Esophagus muscularis mucosa (tissue), 4 donors: Measurements from ENCODE around the gene PRPF4. TPM values are rescaled to one million over a fixed set of nuclear protein-coding genes. Genes with fewer than 3 reads are reported as not detected.

ENCODE experiments used
- DNase-seq: peaks from one replicate; pipeline ENCODE4 v3.0.0-alpha.2; 2017; ENCODE audit errors: extremely low spot score
- H3K27ac ChIP-seq, 4 donors: fragments of 200-600 bp; sonication (generic); replicated peaks in 1 of 4; 1 replicate in 3 of 4; 2 replicates in 1 of 4; pipeline ENCODE4 v1.5.1; 2016 to 2019; ENCODE audit warnings: mild to moderate bottlenecking in 1 of 4
- H3K27me3 ChIP-seq, 4 donors: fragments of 200-600 bp; sonication (generic); one replicate each; pipeline versions ENCODE4 v1.5.1 to v1.6.0; 2016 to 2019
- H3K36me3 ChIP-seq, 4 donors: fragments of 200-600 bp; sonication (generic); one replicate each; pipeline ENCODE4 v1.5.1; 2016 to 2019
- H3K4me1 ChIP-seq, 4 donors: fragments of 200-600 bp; sonication (generic); one replicate each; pipeline ENCODE4 v1.5.1; 2016 to 2019
- H3K4me3 ChIP-seq, 4 donors: fragments of 200-600 bp; sonication (generic); 1 replicate in 2 of 4; 2 replicates in 2 of 4; pipeline ENCODE4 v1.5.1; 2016 to 2019; ENCODE audit warnings: mild to moderate bottlenecking in 4 of 4, moderate library complexity in 1 of 4
- H3K9me3 ChIP-seq, 4 donors: fragments of 200-600 bp; sonication (generic); 1 replicate in 3 of 4; 2 replicates in 1 of 4; pipeline ENCODE4 v1.5.1; 2016 to 2019
- CTCF ChIP-seq, 3 experiments: fragments of 200-600 bp in 2 of 3; fragments of 450-650 bp in 1 of 3; sonication (generic) in 2 of 3; IDR thresholded peaks; one replicate each; pipeline ENCODE4 v1.5.1; 2017 to 2019; ENCODE audit warnings: antibody characterized with exemption in 3 of 3, mild to moderate bottlenecking in 2 of 3, moderate library complexity in 1 of 3
- EP300 ChIP-seq: sonication (generic); formaldehyde crosslinking; IDR thresholded peaks from one replicate; pipeline ENCODE4 v1.6.1; 2017; ENCODE audit warnings: antibody characterized with exemption
- POLR2A ChIP-seq: fragments of 450-650 bp; IDR thresholded peaks from one replicate; pipeline ENCODE4 v1.6.1; 2017; ENCODE audit warnings: antibody characterized with exemption, moderate library complexity, mild to moderate bottlenecking, low read depth
- POLR2AphosphoS5 ChIP-seq, 2 donors: sonication (generic); formaldehyde crosslinking; IDR thresholded peaks; one replicate each; pipeline ENCODE4 v1.6.1; 2017; ENCODE audit warnings: antibody characterized with exemption in 2 of 2
- WGBS: methylation state at CpG from one replicate; pipeline ENCODE4 v1.1.5; 2018; 5-methylcytosine and 5-hydroxymethylcytosine counted together
- intact Hi-C: fragments of 100-400 bp; cut with DNase I; formaldehyde crosslinking; loops from one replicate; pipeline ENCODE4 v1.15.1; 2023
- total RNA-seq, 4 donors: library from RNA; depleted of rRNA; stranded (reverse); fragments of >200 nt; gene quantifications; one replicate each; pipeline versions ENCODE4 v1.1.0 to v1.2.1, GENCODE V29; 2016

Gene PRPF4
- total RNA-seq, 4 donors from 2014 or later, result 12.0 to 18.1 (median 16.3) TPM

- DNase-seq, result no peak
- Histone ChIP-seq H3K27me3 (no peaks in the 10 kb centered on the region), H3K4me1 (no peaks in the 10 kb centered on the region), H3K36me3 (peaks cover 0 to 28% (median 6%) of the 10 kb centered on the region in 4 donors), H3K9me3 (no peaks in the 10 kb centered on the region), H3K27ac (no peak overlapping the region), H3K4me3 (no peak overlapping the region)
- no peak for TF ChIP-seq POLR2AphosphoS5 (IDR thresholded peaks at IDR 0.05)
- no peak for TF ChIP-seq EP300
- no peak for TF ChIP-seq CTCF (IDR thresholded peaks at IDR 0.05)
- TF ChIP-seq POLR2A, result no peak
- WGBS, result 70% methylated on average over 4 of the region's 4 CpGs
- intact Hi-C loops, result no loop called here
Measured at GRCh38 chr9:113331780-113332179, 56.3 kb downstream of the PRPF4 start.

GRCh38 chr9:113337714-113338113 lies 62.3 kb downstream of the PRPF4 start:
- H3K36me3 ChIP-seq, result no peaks in the 10 kb centered on the region
- DNase-seq, result no peak
- H3K27me3 ChIP-seq, result no peaks in the 10 kb centered on the region
- peaks cover 8 to 18% (median 15%) of the 10 kb centered on the region in 4 donors for H3K4me1 ChIP-seq
- WGBS, result 81% methylated on average over 2 of the region's 2 CpGs
- intact Hi-C loops, result no loop called here
- H3K9me3 ChIP-seq, result no peaks in the 10 kb centered on the region
- no peak for TF ChIP-seq CTCF (IDR thresholded peaks at IDR 0.05)
- TF ChIP-seq POLR2AphosphoS5 (IDR thresholded peaks at IDR 0.05), result no peak
- no peak for TF ChIP-seq EP300
- TF ChIP-seq POLR2A, result no peak
- no peak overlapping the region for H3K27ac ChIP-seq
- H3K4me3 ChIP-seq, result no peak overlapping the region

- intact Hi-C loops, result loop anchor here (2.0 to 10.0 kb wide), 3 partner anchors 37 to 65 kb away; partner anchors contain the start of genes ALAD, CDC26, HDHD3 and PRPF4
- Histone ChIP-seq H3K27ac (peak within 1 kb of the TSS; percentile 76 to 88 (median 86)), H3K9me3 (no peaks in the 10 kb centered on the region), H3K4me1 (peaks cover 19 to 31% (median 30%) of the 10 kb centered on the region in 4 donors), H3K27me3 (no peaks in the 10 kb centered on the region), H3K36me3 (no peaks in the 10 kb centered on the region), H3K4me3 (peak within 1 kb of the TSS; percentile 71 to 75 (median 73))
- no peak for TF ChIP-seq CTCF (IDR thresholded peaks at IDR 0.05)
- peak; percentile 82 to 90 for TF ChIP-seq POLR2AphosphoS5 (IDR thresholded peaks at IDR 0.05)
- DNase-seq, result peak; percentile 95
- 1% methylated on average over 23 of the region's 46 CpGs for whole genome bisulfite sequencing
Measured at GRCh38 chr9:113340011-113340699, 64.7 kb downstream of the PRPF4 start, which contains the start of gene WDR31. WDR31 (minus strand) TSS chr9:113340275; CDS start chr9:113332022, 8,253 bp downstream.

GRCh38 chr9:113341712-113342410 lies 66.4 kb downstream of the PRPF4 start:
- peaks cover 19 to 31% (median 30%) of the 10 kb centered on the region in 4 donors for H3K4me1 ChIP-seq
- TF ChIP-seq POLR2AphosphoS5 (IDR thresholded peaks at IDR 0.05) (no peak), CTCF (IDR thresholded peaks at IDR 0.05) (no peak), EP300 (no peak), POLR2A (no peak)
- H3K27me3 ChIP-seq, result no peaks in the 10 kb centered on the region
- no peak for DNase-seq
- 67% methylated on average over 9 of the region's 9 CpGs for WGBS
- H3K36me3 ChIP-seq, result no peaks in the 10 kb centered on the region
- H3K9me3 ChIP-seq, result no peaks in the 10 kb centered on the region
- intact Hi-C loops, result loop anchor here (2.0 to 10.0 kb wide), 3 partner anchors 35 to 67 kb away; partner anchors contain the start of genes ALAD, CDC26, HDHD3 and PRPF4
- no peak overlapping the region for H3K27ac ChIP-seq
- no peak overlapping the region for H3K4me3 ChIP-seq

Other genes starting within 250 kb of the PRPF4 start
- gene ZFP37, start 218.9 kb upstream of the PRPF4 start, total RNA-seq, result 1 to 10 TPM; 2.1 to 3.2 (median 2.4) TPM
- 10 to 100 TPM; 11.6 to 19.4 (median 15.8) TPM for gene SLC31A2, start 124.7 kb upstream of the PRPF4 start, total RNA-seq
- gene FKBP15, start 54.4 kb upstream of the PRPF4 start, total RNA-seq, result 10 to 100 TPM; 18.1 to 23.0 (median 20.6) TPM
- gene SLC31A1, start 54.1 kb upstream of the PRPF4 start, total RNA-seq, result 10 to 100 TPM in 1 of 4 donors, 1 to 10 TPM in 3; 8.3 to 10.8 (median 8.9) TPM
- 10 to 100 TPM; 41.5 to 77.2 (median 48.5) TPM for gene CDC26, start 86 bp upstream of the PRPF4 start, total RNA-seq
- gene RNF183, start 27.7 kb downstream of the PRPF4 start, total RNA-seq, result not detected
- gene WDR31, start 64.6 kb downstream of the PRPF4 start, total RNA-seq, result 1 to 10 TPM; 1.3 to 2.8 (median 2.1) TPM
- under 1 TPM; 0.52 to 0.99 (median 0.70) TPM for gene BSPRY, start 73.9 kb downstream of the PRPF4 start, total RNA-seq
- 10 to 100 TPM in 3 of 4 donors, 1 to 10 TPM in 1; 9.1 to 30.2 (median 22.8) TPM for gene HDHD3, start 101.3 kb downstream of the PRPF4 start, total RNA-seq
- 10 to 100 TPM; 18.2 to 31.1 (median 28.6) TPM for gene ALAD, start 125.6 kb downstream of the PRPF4 start, total RNA-seq
- 10 to 100 TPM; 25.7 to 42.6 (median 32.8) TPM for gene POLE3, start 135.0 kb downstream of the PRPF4 start, total RNA-seq
- 1 to 10 TPM in 1 of 4 donors, under 1 TPM in 1, not detected in 2; 0.17 to 1.8 TPM for gene C9orf43, start 135.1 kb downstream of the PRPF4 start, total RNA-seq
- gene RGS3, start 188.1 kb downstream of the PRPF4 start, total RNA-seq, result 100 to 1,000 TPM in 1 of 4 donors, 10 to 100 TPM in 3; 37.3 to 121 (median 68.5) TPM